Right atrium auricular region (tissue), 2 donors: Measurements from ENCODE around the gene MYH11. TPM values are rescaled to one million over a fixed set of nuclear protein-coding genes. Genes with fewer than 3 reads are reported as not detected.

Source experiments
- DNase-seq: peaks from one replicate; pipeline ENCODE4 v3.0.0-alpha.2; 2019; ENCODE audit warnings: low spot score
- H3K27ac ChIP-seq, 2 donors: fragments of 200-600 bp; sonication (generic); 1 replicate in 1 of 2; 2 replicates in 1 of 2; pipeline ENCODE4 v1.5.1; 2016 to 2019
- H3K27me3 ChIP-seq, 2 donors: fragments of 200-600 bp; sonication (generic); one replicate each; pipeline versions ENCODE4 v1.5.1 to v1.6.0; 2017 to 2019
- H3K36me3 ChIP-seq: fragments of 200-600 bp; sonication (generic); one replicate; pipeline ENCODE4 v1.5.1; 2016
- H3K4me1 ChIP-seq, 2 donors: fragments of 200-600 bp; sonication (generic); one replicate each; pipeline versions ENCODE4 v1.5.1 to v1.6.0; 2017 to 2019
- H3K4me3 ChIP-seq, 2 donors: fragments of 200-600 bp; sonication (generic); 1 replicate in 1 of 2; 2 replicates in 1 of 2; pipeline ENCODE4 v1.5.1; 2017 to 2019; ENCODE audit warnings: mild to moderate bottlenecking in 1 of 2, moderate library complexity in 1 of 2
- H3K9me3 ChIP-seq, 2 donors: fragments of 200-600 bp; sonication (generic); one replicate each; pipeline ENCODE4 v1.5.1; 2019
- total RNA-seq, 2 donors: library from RNA; depleted of rRNA; stranded (reverse); fragments of >200 nt; gene quantifications; one replicate each; pipeline ENCODE4 v1.1.0, GENCODE V29; 2016
- TF ChIP-seq, protein P1 (sequence below), 2 donors: fragments of 200-600 bp; sonication (generic); IDR thresholded peaks; one replicate each; pipeline ENCODE4 v1.5.1; 2019; ENCODE audit warnings: antibody characterized with exemption in 2 of 2

Gene MYH11
- total RNA-seq, 2 donors from 2014 or later, result 60.8 to 89.0 TPM

DNA sequence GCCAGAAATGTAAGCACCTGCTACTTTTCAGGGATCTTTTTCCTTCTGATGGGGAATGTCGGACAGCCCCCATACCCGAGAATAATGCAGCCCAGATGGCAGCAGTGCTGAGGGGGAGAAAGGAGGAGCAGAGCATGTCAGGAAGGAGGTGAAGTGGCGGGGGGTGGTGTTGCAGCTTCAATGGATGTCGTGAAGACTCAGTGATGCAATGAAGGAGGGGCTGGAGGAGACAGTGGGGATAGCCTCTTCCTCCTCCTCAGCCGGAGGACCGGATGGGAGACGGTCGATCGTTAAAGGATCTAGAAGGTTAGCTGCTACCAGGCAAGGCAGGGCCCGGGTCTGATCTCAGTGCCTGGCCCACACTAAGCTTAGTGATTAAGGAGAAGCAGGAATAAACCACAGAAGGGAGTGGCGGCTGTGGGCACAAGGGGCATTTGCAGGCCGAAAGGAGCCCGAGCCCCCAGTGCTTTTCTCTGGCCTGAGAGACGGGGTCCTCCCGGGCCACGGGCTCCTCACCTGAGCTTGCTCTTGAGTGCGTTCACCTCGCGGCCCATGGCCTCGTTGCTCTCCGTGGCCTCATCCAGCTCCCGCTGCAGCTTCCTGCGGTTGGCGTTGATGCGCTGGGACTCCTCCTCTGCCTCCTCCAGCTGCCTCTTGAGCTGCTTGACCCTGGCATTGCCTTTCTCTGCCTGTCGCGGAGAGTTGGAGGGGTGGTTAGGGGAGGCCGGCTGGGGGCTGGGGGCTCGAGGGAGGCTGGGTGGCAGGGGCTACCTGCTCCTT is 142.2 kb downstream of the MYH11 start:
- H3K36me3 ChIP-seq, result peaks cover 42% of the 10 kb centered on the region
- TF ChIP-seq, protein P1, sequence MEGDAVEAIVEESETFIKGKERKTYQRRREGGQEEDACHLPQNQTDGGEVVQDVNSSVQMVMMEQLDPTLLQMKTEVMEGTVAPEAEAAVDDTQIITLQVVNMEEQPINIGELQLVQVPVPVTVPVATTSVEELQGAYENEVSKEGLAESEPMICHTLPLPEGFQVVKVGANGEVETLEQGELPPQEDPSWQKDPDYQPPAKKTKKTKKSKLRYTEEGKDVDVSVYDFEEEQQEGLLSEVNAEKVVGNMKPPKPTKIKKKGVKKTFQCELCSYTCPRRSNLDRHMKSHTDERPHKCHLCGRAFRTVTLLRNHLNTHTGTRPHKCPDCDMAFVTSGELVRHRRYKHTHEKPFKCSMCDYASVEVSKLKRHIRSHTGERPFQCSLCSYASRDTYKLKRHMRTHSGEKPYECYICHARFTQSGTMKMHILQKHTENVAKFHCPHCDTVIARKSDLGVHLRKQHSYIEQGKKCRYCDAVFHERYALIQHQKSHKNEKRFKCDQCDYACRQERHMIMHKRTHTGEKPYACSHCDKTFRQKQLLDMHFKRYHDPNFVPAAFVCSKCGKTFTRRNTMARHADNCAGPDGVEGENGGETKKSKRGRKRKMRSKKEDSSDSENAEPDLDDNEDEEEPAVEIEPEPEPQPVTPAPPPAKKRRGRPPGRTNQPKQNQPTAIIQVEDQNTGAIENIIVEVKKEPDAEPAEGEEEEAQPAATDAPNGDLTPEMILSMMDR (IDR thresholded peaks at IDR 0.05), result no peak
- H3K4me3 ChIP-seq, result no peak overlapping the region
- DNase-seq, result no peak
- no peaks in the 10 kb centered on the region for H3K27me3 ChIP-seq
- H3K4me1 ChIP-seq, result no peaks in the 10 kb centered on the region
- H3K9me3 ChIP-seq, result no peaks in the 10 kb centered on the region
- H3K27ac ChIP-seq, result no peak overlapping the region

DNA sequence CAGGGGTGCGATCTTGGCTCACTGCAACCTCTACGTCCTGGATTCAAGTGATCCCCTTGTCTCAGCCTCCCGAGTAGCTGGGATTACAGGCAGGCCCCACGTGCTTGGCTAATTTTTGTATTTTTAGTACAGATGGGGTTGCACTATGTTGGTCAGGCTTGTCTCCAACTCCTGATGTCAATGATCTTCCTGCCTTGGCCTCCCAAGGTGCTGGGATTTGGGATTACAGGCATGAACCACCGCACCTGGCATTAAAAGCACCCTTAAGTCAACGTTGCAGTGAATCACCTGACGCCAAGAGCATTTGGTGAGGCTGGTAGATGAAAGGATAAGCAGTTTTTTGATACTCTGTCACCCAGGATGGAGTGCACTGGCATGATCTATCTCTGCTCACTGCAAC is 147.8 kb downstream of the MYH11 start:
- Histone ChIP-seq H3K4me1 (no peaks in the 10 kb centered on the region), H3K36me3 (peaks cover 13% of the 10 kb centered on the region), H3K9me3 (no peaks in the 10 kb centered on the region), H3K27me3 (no peaks in the 10 kb centered on the region), H3K4me3 (no peak overlapping the region), H3K27ac (no peak overlapping the region)
- TF ChIP-seq, protein P1 (IDR thresholded peaks at IDR 0.05), result no peak
- no peak for DNase-seq

DNA sequence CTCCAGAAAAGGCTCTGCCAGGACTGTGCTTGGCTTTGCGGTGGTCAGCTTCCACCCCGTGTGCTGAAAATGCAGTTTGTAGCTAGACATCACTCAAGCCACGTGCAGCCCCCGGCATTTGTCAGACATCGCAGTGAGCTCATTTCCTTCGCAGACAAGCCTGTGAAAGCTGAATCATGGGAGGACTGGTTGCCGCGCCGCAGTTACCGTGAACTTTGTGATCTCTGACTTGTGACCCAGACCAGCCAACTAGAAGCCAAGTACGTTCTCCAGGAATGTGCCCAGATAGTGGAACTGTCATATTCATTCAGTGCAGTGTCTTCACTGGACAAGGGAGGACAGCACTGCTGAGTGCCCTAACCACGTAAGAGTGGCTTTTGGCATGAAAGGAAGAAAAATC is 148.7 kb downstream of the MYH11 start:
- no peak for DNase-seq
- TF ChIP-seq, protein P1 (IDR thresholded peaks at IDR 0.05), result no peak
- Histone ChIP-seq H3K27ac (no peak overlapping the region), H3K4me3 (no peak overlapping the region), H3K4me1 (no peaks in the 10 kb centered on the region), H3K9me3 (no peaks in the 10 kb centered on the region), H3K27me3 (no peaks in the 10 kb centered on the region), H3K36me3 (peaks cover 21% of the 10 kb centered on the region)

GRCh38 chr16:15707332-15707731 is 149.5 kb downstream of the MYH11 start:
- Histone ChIP-seq H3K27ac (no peak overlapping the region), H3K27me3 (no peaks in the 10 kb centered on the region), H3K9me3 (no peaks in the 10 kb centered on the region), H3K36me3 (peaks cover 23% of the 10 kb centered on the region), H3K4me3 (no peak overlapping the region), H3K4me1 (no peaks in the 10 kb centered on the region)
- DNase-seq, result no peak
- TF ChIP-seq, protein P1 (IDR thresholded peaks at IDR 0.05), result no peak

DNA sequence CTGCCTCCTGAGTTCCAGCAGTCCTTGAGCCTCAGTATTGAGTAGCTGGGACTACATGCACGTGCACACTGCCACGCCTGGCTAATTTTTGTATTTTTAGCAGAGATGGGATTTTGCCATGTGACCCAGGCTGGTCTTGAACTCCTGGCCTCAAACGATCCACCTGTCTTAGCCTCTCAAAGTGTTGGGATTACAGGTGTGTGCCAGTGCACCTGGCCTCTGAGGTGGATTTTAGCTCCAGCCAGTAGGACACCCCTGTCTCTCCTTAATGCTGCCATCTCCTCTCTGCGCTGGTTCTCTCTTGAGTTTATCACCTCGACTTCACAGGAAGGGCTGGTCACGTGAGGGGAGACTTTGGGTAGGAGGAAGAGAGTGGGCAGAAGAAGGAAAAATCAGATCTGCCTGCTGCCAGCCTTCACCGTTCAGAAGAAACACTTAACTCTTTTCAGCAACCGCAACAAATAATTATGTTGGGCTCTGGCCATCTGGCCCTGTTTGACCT is 151.7 kb downstream of the MYH11 start:
- no peaks in the 10 kb centered on the region for H3K27me3 ChIP-seq
- H3K36me3 ChIP-seq, result peaks cover 16% of the 10 kb centered on the region
- H3K9me3 ChIP-seq, result no peaks in the 10 kb centered on the region
- no peak overlapping the region for H3K27ac ChIP-seq
- H3K4me3 ChIP-seq, result no peak overlapping the region
- H3K4me1 ChIP-seq, result no peaks in the 10 kb centered on the region
- TF ChIP-seq, protein P1 (IDR thresholded peaks at IDR 0.05), result no peak
- no peak for DNase-seq
